Activated naive CD8-positive, alpha-beta T cell treated with anti-CD3 and anti-CD28 coated beads, Interleukin-2, amount 50 U/mL, for 24 hours (primary cell): ENCODE measurements around the gene RBM10.

Experiments used
- ATAC-seq: fragments of 150-1000 bp; cut with Tn5 transposase; one replicate; pipeline ENCODE4 v1.10.0; 2021
- DNase-seq: peaks from one replicate; pipeline ENCODE4 v3.0.0; 2021
- H3K27ac Mint-ChIP-seq: one replicate; pipeline ENCODE4 v1.8.0; 2021; ENCODE audit warnings: mild to moderate bottlenecking, mixed read lengths
- H3K27me3 Mint-ChIP-seq: one replicate; pipeline ENCODE4 v1.8.0; 2021; ENCODE audit warnings: mixed read lengths
- H3K36me3 Mint-ChIP-seq: one replicate; pipeline ENCODE4 v1.8.0; 2021; ENCODE audit warnings: low read depth, mixed read lengths
- H3K4me1 Mint-ChIP-seq: one replicate; pipeline ENCODE4 v1.8.0; 2021; ENCODE audit warnings: mixed read lengths
- H3K4me3 Mint-ChIP-seq: one replicate; pipeline ENCODE4 v1.8.0; 2021; ENCODE audit warnings: mild to moderate bottlenecking, moderate library complexity, mixed read lengths
- H3K9me3 Mint-ChIP-seq: one replicate; pipeline ENCODE4 v1.8.0; 2021; ENCODE audit warnings: mixed read lengths

Gene RBM10

DNA sequence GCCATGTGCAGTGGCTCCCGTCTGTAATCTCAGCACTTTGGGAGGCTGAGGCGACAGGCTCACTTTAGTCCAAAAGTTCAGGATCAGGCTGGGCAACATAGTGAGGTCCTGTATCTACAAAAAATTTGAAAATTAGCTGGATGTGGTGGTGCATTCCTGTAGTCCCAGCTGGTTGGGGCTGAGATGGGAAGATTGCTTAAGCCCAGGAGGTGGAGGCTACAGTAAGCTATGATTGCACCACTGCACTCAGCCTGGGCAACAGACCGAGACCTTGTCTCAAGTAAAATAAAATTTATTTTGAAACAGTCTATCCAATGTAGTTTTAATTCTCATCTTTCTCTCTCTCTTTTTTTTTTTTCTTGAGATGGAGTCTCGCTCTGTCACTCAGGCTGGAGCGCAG is 21.1 kb downstream of the RBM10 start:
- no peaks in the 10 kb centered on the region for H3K9me3 Mint-ChIP-seq
- no peak for DNase-seq
- no peaks in the 10 kb centered on the region for H3K27me3 Mint-ChIP-seq
- peaks cover 7% of the 10 kb centered on the region for H3K36me3 Mint-ChIP-seq
- peaks cover 3% of the 10 kb centered on the region for H3K4me1 Mint-ChIP-seq
- ATAC-seq, result no peak
- H3K4me3 Mint-ChIP-seq, result no peak overlapping the region
- H3K27ac Mint-ChIP-seq, result no peak overlapping the region

DNA sequence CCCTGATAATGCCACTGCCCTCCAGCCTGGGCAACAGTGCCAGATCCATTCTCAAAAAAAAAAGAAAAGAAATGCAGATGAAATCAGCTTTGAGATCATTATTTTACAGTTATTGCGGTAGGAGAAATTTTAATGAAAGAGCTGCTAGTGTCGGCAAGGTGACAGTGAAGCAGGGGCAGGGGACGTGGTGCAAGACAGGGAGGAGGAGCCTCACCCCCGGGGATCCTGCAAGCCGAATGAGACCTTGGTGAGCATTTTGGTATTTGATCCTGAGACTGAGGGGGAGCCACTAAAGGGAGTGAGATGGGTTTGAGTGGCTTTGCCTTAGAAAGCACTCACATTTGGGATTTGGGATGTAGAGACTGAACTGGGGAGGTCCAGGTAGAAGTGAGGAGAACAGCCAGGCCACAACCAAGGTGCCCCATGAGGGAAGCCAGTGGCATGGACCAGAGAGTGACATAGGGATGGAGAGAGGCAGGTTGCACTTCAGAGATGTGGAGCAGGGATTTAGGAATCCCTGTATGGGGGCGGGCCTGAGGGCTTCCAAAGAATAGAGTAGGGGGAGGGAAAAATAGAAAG is 23.6 kb downstream of the RBM10 start:
- H3K36me3 Mint-ChIP-seq, result peaks cover 5% of the 10 kb centered on the region
- H3K9me3 Mint-ChIP-seq, result no peaks in the 10 kb centered on the region
- peak overlapping the region; percentile 8 for H3K27ac Mint-ChIP-seq
- DNase-seq, result no peak
- peaks cover 3% of the 10 kb centered on the region for H3K4me1 Mint-ChIP-seq
- ATAC-seq, result no peak
- no peaks in the 10 kb centered on the region for H3K27me3 Mint-ChIP-seq
- no peak overlapping the region for H3K4me3 Mint-ChIP-seq

DNA sequence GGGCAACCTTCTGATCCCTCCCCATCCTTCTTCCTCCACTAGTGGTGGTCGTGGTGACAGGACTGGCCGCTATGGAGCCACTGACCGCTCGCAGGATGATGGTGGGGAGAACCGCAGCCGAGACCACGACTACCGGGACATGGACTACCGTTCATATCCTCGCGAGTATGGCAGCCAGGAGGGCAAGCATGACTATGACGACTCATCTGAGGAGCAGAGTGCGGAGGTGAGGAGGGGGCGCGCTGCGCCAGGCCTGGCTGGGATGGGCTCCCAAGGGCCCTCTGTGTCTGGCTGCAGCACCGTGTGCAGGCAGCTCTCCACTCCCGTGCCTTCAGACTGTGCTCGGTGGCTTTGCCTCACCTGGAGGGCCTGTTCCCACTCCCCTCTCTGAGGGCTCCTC is 24.3 kb downstream of the RBM10 start:
- no peak overlapping the region for H3K27ac Mint-ChIP-seq
- H3K4me1 Mint-ChIP-seq, result peaks cover 3% of the 10 kb centered on the region
- H3K4me3 Mint-ChIP-seq, result no peak overlapping the region
- DNase-seq (no peak), ATAC-seq (no peak)
- H3K27me3 Mint-ChIP-seq, result no peaks in the 10 kb centered on the region
- no peaks in the 10 kb centered on the region for H3K9me3 Mint-ChIP-seq
- H3K36me3 Mint-ChIP-seq, result peaks cover 5% of the 10 kb centered on the region

DNA sequence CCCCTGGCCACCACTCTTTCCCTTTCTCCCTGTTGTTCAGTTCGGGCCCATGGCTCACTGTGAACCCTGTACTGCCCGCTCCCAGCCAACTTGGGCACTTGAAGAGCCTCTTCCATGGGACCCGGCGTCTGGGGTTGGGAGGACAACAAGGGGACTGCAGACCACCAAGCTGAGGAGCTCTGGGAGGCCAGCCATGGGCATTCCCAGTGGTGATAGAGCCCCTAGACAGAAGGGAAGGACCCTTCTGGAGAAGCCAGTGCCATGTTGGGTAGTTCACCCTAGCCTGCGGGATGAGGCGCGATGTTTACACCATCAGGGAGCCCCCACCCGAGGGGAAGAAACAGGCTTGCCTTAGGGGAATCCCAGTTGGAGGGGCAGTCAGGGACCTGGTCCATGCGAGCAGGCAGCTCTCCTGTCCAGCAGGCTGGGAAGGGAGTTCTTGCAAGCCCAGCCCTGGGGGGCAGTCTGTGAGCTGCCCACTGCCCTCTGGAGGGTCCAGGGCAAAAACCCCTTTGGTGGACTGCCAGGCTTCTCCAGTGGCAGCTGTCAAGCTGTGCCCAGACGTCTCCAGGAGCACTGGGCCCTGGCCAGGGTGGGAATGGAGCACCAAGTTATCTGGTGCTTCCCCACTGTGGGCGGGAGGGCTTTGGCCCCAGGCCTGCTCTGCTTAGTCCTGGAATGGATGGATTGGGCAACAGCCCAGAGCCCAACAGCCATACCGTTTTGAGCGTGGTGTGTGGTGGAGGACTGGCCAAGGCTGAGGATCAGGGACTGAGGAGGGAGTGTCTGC is 24.9 kb downstream of the RBM10 start:
- no peaks in the 10 kb centered on the region for H3K9me3 Mint-ChIP-seq
- no peak overlapping the region for H3K27ac Mint-ChIP-seq
- H3K4me1 Mint-ChIP-seq, result peaks cover 3% of the 10 kb centered on the region
- H3K4me3 Mint-ChIP-seq, result no peak overlapping the region
- ATAC-seq (no peak), DNase-seq (no peak)
- peaks cover 2% of the 10 kb centered on the region for H3K36me3 Mint-ChIP-seq
- H3K27me3 Mint-ChIP-seq, result no peaks in the 10 kb centered on the region

DNA sequence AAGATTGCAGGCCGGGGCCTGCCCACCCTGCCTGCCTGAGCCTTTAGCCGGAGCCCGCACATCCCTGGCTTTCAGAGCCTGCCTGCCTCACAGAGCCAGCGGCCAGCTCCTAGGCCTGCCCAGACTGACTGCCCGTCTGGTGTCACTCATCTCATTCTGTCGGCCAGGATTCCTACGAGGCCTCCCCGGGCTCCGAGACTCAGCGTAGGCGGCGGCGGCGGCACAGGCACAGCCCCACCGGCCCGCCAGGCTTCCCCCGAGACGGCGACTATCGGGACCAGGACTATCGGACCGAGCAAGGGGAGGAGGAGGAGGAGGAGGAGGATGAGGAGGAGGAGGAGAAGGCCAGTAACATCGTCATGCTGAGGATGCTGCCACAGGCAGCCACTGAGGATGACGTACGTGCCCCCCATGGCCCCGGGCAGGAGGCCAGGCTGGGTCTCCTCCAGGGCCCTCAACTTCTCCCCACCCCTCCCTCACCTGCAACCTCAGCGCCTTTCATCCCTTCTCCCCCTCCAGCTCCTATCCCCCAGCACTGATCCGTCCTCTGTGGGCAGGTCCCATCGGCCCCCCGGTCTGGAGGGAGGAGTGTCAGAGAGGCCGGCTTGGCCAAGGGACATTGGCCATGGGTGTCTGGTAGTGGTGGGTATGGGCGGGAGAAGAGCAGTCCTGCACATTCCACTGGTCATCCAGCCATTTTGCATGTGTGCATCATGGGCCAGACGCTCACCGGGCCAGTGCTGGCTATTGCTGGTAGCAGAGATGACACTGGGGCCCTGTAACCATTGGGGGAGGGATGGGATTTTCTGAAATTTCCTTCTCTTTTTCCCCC is 26.1 kb downstream of the RBM10 start:
- no peak for DNase-seq
- H3K9me3 Mint-ChIP-seq, result no peaks in the 10 kb centered on the region
- no peak overlapping the region for H3K4me3 Mint-ChIP-seq
- H3K4me1 Mint-ChIP-seq, result peaks cover 3% of the 10 kb centered on the region
- peaks cover 2% of the 10 kb centered on the region for H3K36me3 Mint-ChIP-seq
- H3K27me3 Mint-ChIP-seq, result no peaks in the 10 kb centered on the region
- H3K27ac Mint-ChIP-seq, result no peak overlapping the region
- no peak for ATAC-seq

DNA sequence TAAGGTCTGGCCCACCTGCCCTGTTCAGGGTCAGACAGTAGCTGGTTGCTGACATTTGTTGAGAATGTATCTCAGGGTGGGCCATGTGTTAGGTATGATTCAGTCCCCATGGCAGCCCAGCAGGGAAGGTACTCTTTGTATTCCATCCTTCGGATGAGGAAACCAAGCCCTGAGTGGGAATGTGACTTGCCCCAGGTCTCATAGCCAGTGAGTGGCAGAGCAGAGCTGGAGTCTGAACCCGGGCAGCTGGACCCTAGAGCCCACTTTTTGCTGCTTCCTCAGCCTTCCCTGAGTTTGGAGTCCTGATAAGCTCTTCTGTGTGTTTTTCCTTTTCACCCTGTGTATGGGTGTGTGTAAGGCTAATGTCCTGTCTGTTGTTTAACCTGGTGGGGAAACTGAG is 27.0 kb downstream of the RBM10 start:
- Mint-ChIP-seq H3K36me3 (peaks cover 2% of the 10 kb centered on the region), H3K27me3 (no peaks in the 10 kb centered on the region), H3K4me1 (peaks cover 3% of the 10 kb centered on the region), H3K27ac (no peak overlapping the region), H3K9me3 (no peaks in the 10 kb centered on the region), H3K4me3 (no peak overlapping the region)
- no peak for ATAC-seq
- no peak for DNase-seq

DNA sequence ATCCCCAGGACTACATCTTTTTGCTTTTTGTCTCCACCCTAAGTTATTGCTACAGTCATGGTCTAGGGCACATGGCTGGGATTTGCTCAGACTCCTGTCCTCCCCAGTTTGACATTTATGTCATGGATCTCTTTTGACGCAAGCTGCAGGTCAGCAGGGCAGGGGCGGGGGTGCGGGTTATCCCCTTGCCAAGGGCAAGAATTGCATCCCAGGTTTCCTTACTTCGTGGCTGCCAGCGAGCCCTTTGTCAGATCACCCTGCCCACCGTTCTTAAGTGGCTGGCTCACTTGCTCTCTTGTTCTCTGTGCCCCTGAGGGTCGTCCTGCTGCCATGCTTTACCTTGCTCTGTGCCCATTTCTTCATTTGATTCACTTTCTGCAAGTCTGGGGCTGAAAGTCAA is 27.5 kb downstream of the RBM10 start:
- no peak overlapping the region for H3K4me3 Mint-ChIP-seq
- peaks cover 3% of the 10 kb centered on the region for H3K36me3 Mint-ChIP-seq
- ATAC-seq, result no peak
- no peaks in the 10 kb centered on the region for H3K27me3 Mint-ChIP-seq
- no peak for DNase-seq
- H3K27ac Mint-ChIP-seq, result no peak overlapping the region
- peaks cover 3% of the 10 kb centered on the region for H3K4me1 Mint-ChIP-seq
- no peaks in the 10 kb centered on the region for H3K9me3 Mint-ChIP-seq

DNA sequence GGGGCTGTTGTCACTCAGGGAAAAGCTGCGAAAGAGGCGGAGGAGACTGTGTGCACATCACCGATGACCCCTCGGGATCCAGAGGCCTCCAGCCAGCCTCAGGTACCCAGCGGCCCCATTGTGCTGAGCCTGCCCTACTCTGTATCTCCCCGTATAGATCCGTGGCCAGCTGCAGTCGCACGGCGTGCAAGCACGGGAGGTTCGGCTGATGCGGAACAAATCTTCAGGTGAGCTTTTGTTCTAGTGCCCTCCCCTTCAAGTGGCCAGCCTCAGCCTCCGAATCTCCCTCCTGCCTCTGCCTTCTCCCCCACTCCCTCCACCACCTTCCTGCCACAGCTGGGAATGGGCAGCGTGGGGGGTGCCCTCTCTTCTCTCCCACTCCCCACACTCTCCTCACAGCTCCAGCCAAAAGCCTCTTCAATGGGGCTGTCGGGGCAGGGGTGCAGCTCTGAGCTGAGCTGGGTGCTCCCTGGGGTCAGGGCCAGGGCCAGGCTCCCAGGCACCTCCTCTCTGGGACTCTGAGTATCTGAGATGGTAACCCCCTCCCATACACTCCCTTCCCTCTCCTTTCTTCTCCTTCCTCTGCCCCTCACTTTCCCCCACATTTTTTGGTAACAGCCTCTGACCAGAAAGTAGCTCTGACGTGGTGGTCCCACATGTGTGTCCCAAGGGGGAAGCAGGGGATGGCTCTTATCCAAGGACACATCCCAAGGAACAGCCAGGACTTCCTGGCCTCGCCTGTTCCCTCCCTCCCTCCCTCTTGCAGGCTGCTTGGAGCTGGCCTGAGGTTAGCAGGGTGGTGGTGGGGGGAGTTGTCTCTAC is 28.2 kb downstream of the RBM10 start:
- DNase-seq (no peak), ATAC-seq (no peak)
- Mint-ChIP-seq H3K4me3 (no peak overlapping the region), H3K4me1 (no peaks in the 10 kb centered on the region), H3K27ac (no peak overlapping the region), H3K27me3 (no peaks in the 10 kb centered on the region), H3K36me3 (peaks cover 6% of the 10 kb centered on the region), H3K9me3 (no peaks in the 10 kb centered on the region)

DNA sequence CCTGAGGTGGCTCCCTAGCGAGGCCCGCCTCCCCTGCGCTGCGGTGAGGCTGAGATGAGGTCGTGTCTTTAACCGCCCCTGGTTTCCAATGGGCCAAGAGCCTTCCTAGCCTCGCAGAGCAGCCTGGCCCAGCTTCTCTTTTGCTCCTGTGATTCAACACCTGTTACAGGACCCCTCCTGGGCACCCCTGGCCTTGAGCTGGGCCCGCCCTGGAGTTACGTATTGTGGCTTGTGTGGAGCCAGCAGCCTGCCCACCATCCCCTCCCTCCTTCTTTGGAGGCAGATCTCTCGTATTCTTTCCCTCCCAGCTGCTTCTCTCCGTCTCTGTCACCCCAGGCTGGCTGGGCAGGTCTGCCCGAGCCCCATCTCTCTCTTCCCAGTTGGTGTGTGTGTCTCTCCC is 29.4 kb downstream of the RBM10 start:
- Mint-ChIP-seq H3K4me3 (no peak overlapping the region), H3K27ac (no peak overlapping the region), H3K36me3 (peaks cover 6% of the 10 kb centered on the region), H3K27me3 (no peaks in the 10 kb centered on the region), H3K4me1 (no peaks in the 10 kb centered on the region), H3K9me3 (no peaks in the 10 kb centered on the region)
- ATAC-seq, result no peak
- DNase-seq, result no peak

DNA sequence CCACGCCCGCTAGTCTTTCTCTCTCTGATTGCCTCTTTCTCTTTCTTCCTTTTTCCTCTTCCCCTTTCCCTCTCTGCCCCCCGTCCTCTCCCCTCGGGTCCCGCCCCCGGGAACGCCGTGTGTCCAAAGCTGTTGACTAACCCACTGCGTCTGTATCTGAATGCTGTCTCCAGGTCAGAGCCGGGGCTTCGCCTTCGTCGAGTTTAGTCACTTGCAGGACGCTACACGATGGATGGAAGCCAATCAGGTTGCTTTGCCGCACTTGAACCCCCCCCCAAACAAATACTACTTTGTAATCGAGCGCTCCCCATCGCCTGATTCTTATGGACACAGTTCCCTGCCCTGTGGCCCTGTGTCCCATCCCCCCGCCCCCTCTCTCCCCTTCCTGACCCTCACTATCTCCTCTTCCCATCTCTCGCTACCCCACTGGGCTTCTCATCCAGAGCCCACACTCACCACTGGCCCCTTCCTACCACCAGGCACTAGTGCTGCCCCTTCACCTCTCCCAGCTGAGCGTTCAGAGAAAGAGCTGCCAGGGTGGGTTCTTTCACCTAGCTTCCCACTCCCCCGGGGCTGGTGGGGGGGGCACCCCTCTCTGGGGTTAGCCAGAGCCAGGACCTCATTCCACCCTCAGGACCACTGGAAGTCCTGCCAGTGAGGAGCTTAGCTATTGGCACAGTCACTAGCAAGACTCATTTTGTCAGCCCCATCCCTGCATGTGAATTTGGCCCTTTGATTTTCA is 30.0 kb downstream of the RBM10 start:
- Mint-ChIP-seq H3K36me3 (peaks cover 8% of the 10 kb centered on the region), H3K4me1 (no peaks in the 10 kb centered on the region), H3K27me3 (no peaks in the 10 kb centered on the region), H3K27ac (no peak overlapping the region), H3K9me3 (no peaks in the 10 kb centered on the region), H3K4me3 (no peak overlapping the region)
- no peak for DNase-seq
- no peak for ATAC-seq

DNA sequence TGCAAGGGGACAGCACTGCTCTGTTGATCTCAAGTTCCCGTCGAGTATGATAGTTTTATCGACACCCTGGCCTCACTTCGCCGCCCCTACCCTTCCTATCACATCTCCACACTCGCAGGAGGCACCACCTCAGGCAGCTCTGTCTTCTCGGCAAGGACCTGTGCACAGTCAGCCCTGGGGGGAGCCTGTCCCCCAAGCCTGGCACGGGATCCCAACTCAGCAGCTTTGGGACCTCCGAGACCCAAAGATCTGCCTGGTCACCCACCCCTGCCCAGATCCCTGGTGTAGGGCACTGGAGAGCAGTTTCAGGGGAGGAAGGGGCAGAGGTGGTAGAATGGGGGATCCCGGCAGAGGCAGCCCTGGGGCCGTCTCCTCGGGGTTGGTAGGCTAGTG is 30.6 kb downstream of the RBM10 start:
- H3K36me3 Mint-ChIP-seq, result peaks cover 10% of the 10 kb centered on the region
- ATAC-seq (no peak), DNase-seq (no peak)
- no peaks in the 10 kb centered on the region for H3K27me3 Mint-ChIP-seq
- H3K4me3 Mint-ChIP-seq, result no peak overlapping the region
- H3K9me3 Mint-ChIP-seq, result no peaks in the 10 kb centered on the region
- H3K4me1 Mint-ChIP-seq, result no peaks in the 10 kb centered on the region
- no peak overlapping the region for H3K27ac Mint-ChIP-seq

DNA sequence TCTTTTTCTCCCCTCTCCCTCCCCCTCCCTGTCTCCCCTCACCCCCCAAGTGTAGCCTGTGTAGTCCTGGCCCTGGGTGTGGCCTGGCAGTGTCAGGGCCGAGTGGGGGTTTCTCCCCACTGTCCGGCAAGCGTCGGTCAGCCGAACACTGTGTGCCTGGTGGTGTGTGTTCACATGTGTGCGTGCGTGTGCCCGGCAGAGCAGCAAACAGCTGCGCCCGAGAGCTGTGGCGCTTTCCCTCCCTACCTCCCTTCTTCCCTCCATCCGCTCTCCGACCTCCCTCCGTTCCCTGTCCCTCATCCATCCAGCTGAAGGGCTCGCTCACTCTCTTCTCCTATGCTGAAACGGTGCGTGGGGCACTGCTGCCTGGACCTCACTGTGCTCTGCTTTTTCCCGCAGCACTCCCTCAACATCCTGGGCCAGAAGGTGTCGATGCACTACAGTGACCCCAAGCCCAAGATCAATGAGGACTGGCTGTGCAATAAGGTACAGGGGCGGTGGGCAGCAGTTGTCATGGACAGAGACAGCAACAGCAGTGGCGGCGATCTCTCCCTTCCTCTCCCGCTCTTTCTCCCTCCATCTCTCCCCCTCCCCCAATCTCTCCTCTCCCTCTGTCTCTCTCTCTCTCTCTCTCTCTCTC is 31.2 kb downstream of the RBM10 start:
- no peak for DNase-seq
- ATAC-seq, result no peak
- Mint-ChIP-seq H3K27me3 (no peaks in the 10 kb centered on the region), H3K4me3 (no peak overlapping the region), H3K4me1 (no peaks in the 10 kb centered on the region), H3K9me3 (no peaks in the 10 kb centered on the region), H3K36me3 (peaks cover 10% of the 10 kb centered on the region), H3K27ac (no peak overlapping the region)

DNA sequence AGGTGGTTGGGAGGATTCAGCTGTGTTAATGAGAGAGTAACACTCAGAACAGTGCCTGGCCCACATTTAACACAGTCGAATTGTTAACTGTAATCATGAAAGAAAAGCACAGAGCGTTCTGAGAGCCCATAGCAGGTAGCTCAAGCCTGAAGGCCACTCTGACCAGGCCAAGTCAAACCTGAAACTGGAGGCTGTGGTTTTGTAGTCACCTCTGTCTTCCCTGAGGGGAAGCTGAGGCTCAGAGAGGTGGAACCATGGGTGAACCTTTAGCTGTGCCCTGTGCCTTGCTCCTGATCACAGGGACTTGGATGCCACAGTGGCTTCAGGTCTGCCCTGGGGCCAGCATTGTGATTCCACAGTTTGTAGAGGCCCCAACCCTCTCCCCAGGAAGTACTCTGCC is 32.1 kb downstream of the RBM10 start:
- H3K27ac Mint-ChIP-seq, result no peak overlapping the region
- H3K36me3 Mint-ChIP-seq, result peaks cover 8% of the 10 kb centered on the region
- no peak for DNase-seq
- H3K4me1 Mint-ChIP-seq, result no peaks in the 10 kb centered on the region
- H3K4me3 Mint-ChIP-seq, result no peak overlapping the region
- H3K27me3 Mint-ChIP-seq, result no peaks in the 10 kb centered on the region
- H3K9me3 Mint-ChIP-seq, result no peaks in the 10 kb centered on the region
- no peak for ATAC-seq
